Endothelial cell of umbilical vein (primary cell): ENCODE measurements around the gene KRTAP5-6. TPM values are rescaled to one million over a fixed set of nuclear protein-coding genes. Genes with fewer than 3 reads are reported as not detected.

Source experiments
- BruUV-seq: library from RNA; stranded (reverse); fragments of 400-500 nt; replicated peaks from 2 replicates; lab custom pipeline; 2021; lab: Mats Ljungman, UMichigan
- CTCF ChIA-PET: fragments of 300-600, 350-600 bp; sonication (Branson Sonifier 250); formaldehyde crosslinking; loops from one replicate; lab custom pipeline; 2021; ENCODE audit warnings: antibody characterized with exemption, inconsistent platforms; lab: Charles Lee
- POLR2A ChIA-PET: fragments of 300-600, 350-600 bp; sonication (Branson Sonifier 250); formaldehyde crosslinking; loops from one replicate; lab custom pipeline; 2021; ENCODE audit warnings: antibody characterized with exemption, inconsistent platforms; lab: Charles Lee
- DNase-seq: peaks from one replicate; pipeline ENCODE4 v3.0.0-alpha.2; 2011; ENCODE audit warnings: low read depth, low spot score
- FAIRE-seq: peaks from 2 replicates; lab custom pipeline; 2011; peaks lifted over from hg19 to GRCh38; lab: Jason Lieb, UNC
- H2AFZ ChIP-seq: 2 replicates; pipeline ENCODE4 v1.6.0; 2012; ENCODE audit warnings: low read depth, low read length, control low read depth, inconsistent platforms
- H3K27ac ChIP-seq: 2 replicates; pipeline ENCODE4 v1.5.1; 2011; ENCODE audit warnings: low read depth, mild to moderate bottlenecking, control low read depth, low read length, moderate library complexity; ENCODE audit not compliant: insufficient read depth
- H3K27me3 ChIP-seq, 2 experiments: 2 replicates each; pipeline versions ENCODE4 v1.6.0 to v1.6.1; 2011; ENCODE audit warnings: low read length in 2 of 2, mixed read lengths in 1 of 2; ENCODE audit not compliant: control insufficient read depth in 2 of 2, insufficient read depth in 2 of 2
- H3K36me3 ChIP-seq, 2 experiments: 2 replicates in 1 of 2; 3 replicates in 1 of 2; pipeline ENCODE4 v1.5.1; 2011; ENCODE audit warnings: low read length in 2 of 2, mild to moderate bottlenecking in 1 of 2, moderate library complexity in 1 of 2; ENCODE audit not compliant: control insufficient read depth in 2 of 2, insufficient read depth in 2 of 2; ENCODE audit errors: extremely low read depth in 1 of 2
- H3K4me1 ChIP-seq: 3 replicates; pipeline ENCODE4 v1.5.1; 2011; ENCODE audit warnings: mild to moderate bottlenecking, low read length; ENCODE audit not compliant: control insufficient read depth, insufficient read depth; ENCODE audit errors: extremely low read depth
- H3K4me2 ChIP-seq: 2 replicates; pipeline ENCODE4 v1.6.1; 2011; ENCODE audit warnings: low read length, control low read depth, mixed read lengths; ENCODE audit not compliant: insufficient read depth
- H3K4me3 ChIP-seq, 3 experiments: fragments of 200-600 bp in 1 of 3; sonication (generic), shearing (Covaris generic) in 1 of 3; replicated peaks in 1 of 3; 2 replicates each; pipeline ENCODE4 v1.5.1; 2011 to 2016; ENCODE audit warnings: control low read depth in 3 of 3, low read length in 3 of 3, mild to moderate bottlenecking in 2 of 3, inconsistent platforms in 1 of 3, low read depth in 1 of 3, moderate library complexity in 1 of 3; ENCODE audit not compliant: insufficient read depth in 1 of 3
- H3K79me2 ChIP-seq: 2 replicates; pipeline ENCODE4 v1.6.0; 2012; ENCODE audit warnings: low read length, inconsistent platforms; ENCODE audit not compliant: control insufficient read depth, insufficient read depth
- H3K9ac ChIP-seq: replicated peaks from 2 replicates; pipeline ENCODE3; 2011; ENCODE audit warnings: low read length, control low read depth; ENCODE audit not compliant: insufficient read depth; ENCODE audit errors: extremely low read depth
- H3K9me1 ChIP-seq: replicated peaks from 3 replicates; pipeline ENCODE4 v1.6.0; 2011; ENCODE audit warnings: mild to moderate bottlenecking, low read length; ENCODE audit not compliant: control insufficient read depth, insufficient read depth; ENCODE audit errors: extremely low read depth
- H3K9me3 ChIP-seq: replicated peaks from 2 replicates; pipeline ENCODE4 v1.5.1; 2012; ENCODE audit warnings: low read length, inconsistent platforms; ENCODE audit not compliant: control insufficient read depth, insufficient read depth
- H4K20me1 ChIP-seq: replicated peaks from 2 replicates; pipeline ENCODE3; 2011; ENCODE audit warnings: mild to moderate bottlenecking, low read length; ENCODE audit not compliant: control insufficient read depth, insufficient read depth; ENCODE audit errors: extremely low read depth
- EZH2 ChIP-seq: IDR thresholded peaks from 2 replicates; pipeline ENCODE4 v1.6.1; 2012; ENCODE audit warnings: borderline replicate concordance, low read depth, mild to moderate bottlenecking, moderate library complexity, low read length, inconsistent platforms; ENCODE audit not compliant: severe bottlenecking
- FOS ChIP-seq: IDR thresholded peaks from 2 replicates; pipeline ENCODE4 v1.6.1; 2011; ENCODE audit warnings: mild to moderate bottlenecking, low read length, moderate library complexity, borderline replicate concordance; ENCODE audit not compliant: insufficient read depth
- GATA2 ChIP-seq: IDR thresholded peaks from 2 replicates; pipeline ENCODE4 v1.7.0; 2011; ENCODE audit warnings: low read depth, mild to moderate bottlenecking, moderate library complexity, mixed read lengths, low read length; ENCODE audit not compliant: insufficient read length, insufficient read depth
- JUN ChIP-seq: IDR thresholded peaks from 2 replicates; pipeline ENCODE4 v1.6.1; 2011; ENCODE audit warnings: borderline replicate concordance, low read depth; ENCODE audit not compliant: insufficient read length, insufficient read depth
- MAX ChIP-seq: IDR thresholded peaks from 2 replicates; pipeline ENCODE4 v1.6.1; 2011; ENCODE audit not compliant: insufficient read depth, insufficient read length
- MYC ChIP-seq: IDR thresholded peaks from one replicate; pipeline ENCODE4 v1.6.1; 2011; ENCODE audit warnings: mild to moderate bottlenecking, low read depth, low read length
- POLR2A ChIP-seq: IDR thresholded peaks from 2 replicates; pipeline ENCODE4 v1.6.1; 2012; ENCODE audit warnings: low read depth, mild to moderate bottlenecking, control low read depth, low read length
- POLR2AphosphoS5 ChIP-seq: IDR thresholded peaks from 2 replicates; pipeline ENCODE4 v1.6.1; 2012; ENCODE audit warnings: low read depth, mild to moderate bottlenecking, control low read depth, low read length, moderate library complexity; ENCODE audit not compliant: insufficient read depth
- dilution Hi-C: fragments of 300-500 bp; cut with MboI; formaldehyde crosslinking; loops from one replicate; pipeline ENCODE4 v1.15.0; 2019; ENCODE audit warnings: low sequenced_read_pairs; ENCODE audit not compliant: extremely low pct_ligation_motif_present
- intact Hi-C: fragments of 100-400 bp; cut with micrococcal nuclease; formaldehyde crosslinking; loops from one replicate; pipeline ENCODE4 v1.10.0; 2022
- polyA plus RNA-seq, 4 experiments: library from polyadenylated mRNA; depleted of rRNA in 3 of 4; stranded (reverse) in 3 of 4; unstranded in 1 of 4; fragments of >200 nt; gene quantifications; 2 replicates each; pipeline versions ENCODE4 v1.2.1 to v1.2.3, GENCODE V29; 2011 to 2012; ENCODE audit warnings: missing spikeins in 1 of 4
- total RNA-seq: library from RNA; stranded (reverse); gene quantifications from 2 replicates; pipeline ENCODE4 v1.2.3, GENCODE V29; 2021
- TF ChIP-seq, protein P1 (sequence below), 2 donors: IDR thresholded peaks; 1 replicate in 1 of 2; 2 replicates in 1 of 2; pipeline ENCODE4 v1.5.1; 2011; ENCODE audit warnings: low read length in 2 of 2, mild to moderate bottlenecking in 2 of 2, moderate library complexity in 2 of 2, control low read depth in 1 of 2, inconsistent platforms in 1 of 2, low read depth in 1 of 2; ENCODE audit not compliant: insufficient read depth in 1 of 2; ENCODE audit errors: extremely low read depth in 1 of 2

KRTAP5-6 gene
- total and polyA plus RNA-seq, 2 donors (not counting 3 experiments of a cell fraction or from before 2014, with no cell fraction given) = not detected

DNA sequence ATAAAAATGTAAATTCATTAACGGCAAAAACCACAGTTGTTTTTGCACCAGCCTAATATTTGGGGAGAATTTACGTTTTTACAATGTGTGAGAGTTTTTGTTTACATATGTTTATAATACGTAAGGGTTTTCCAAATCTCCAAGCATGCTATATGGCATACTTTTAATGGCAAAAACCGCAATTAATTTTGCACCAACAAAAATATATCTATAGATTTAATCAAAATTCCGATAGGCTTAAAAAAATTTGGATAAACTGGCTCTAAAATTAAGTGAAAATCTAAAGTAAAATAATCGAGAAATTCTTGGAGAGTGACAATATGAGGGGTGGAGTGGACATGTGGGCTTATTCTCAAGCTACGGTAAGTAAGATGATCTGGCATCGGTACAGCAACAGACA lies 22.8 kb downstream of the KRTAP5-6 start:
- DNase-seq (no peak), FAIRE-seq (no peak)
- no peak overlapping the region for H3K27ac ChIP-seq
- intact Hi-C loops (no loop called here), dilution Hi-C loops (no loop called here)
- no peak overlapping the region for H2AFZ ChIP-seq
- ChIA-PET CTCF (interaction anchor here (2.1 kb wide), 1 partner anchor 13 kb away, joined by 4 read pairs; no protein-coding TSS in a partner anchor), POLR2A (no interaction called here)
- no TSS peak for BruUV-seq
- H4K20me1 ChIP-seq = no peaks in the 10 kb centered on the region
- no peak overlapping the region for H3K4me3 ChIP-seq
- no peak overlapping the region for H3K4me2 ChIP-seq
- H3K9ac ChIP-seq = no peak overlapping the region
- H3K9me3 ChIP-seq = no peaks in the 10 kb centered on the region
- H3K9me1 ChIP-seq = no peaks in the 10 kb centered on the region
- no peaks in the 10 kb centered on the region for H3K27me3 ChIP-seq
- no peak for TF ChIP-seq POLR2A
- no peak for TF ChIP-seq JUN
- TF ChIP-seq FOS = no peak
- TF ChIP-seq GATA2 = no peak
- TF ChIP-seq MAX = no peak
- no peak for TF ChIP-seq EZH2
- no peak for TF ChIP-seq MYC
- no peak for TF ChIP-seq POLR2AphosphoS5
- TF ChIP-seq, protein P1, sequence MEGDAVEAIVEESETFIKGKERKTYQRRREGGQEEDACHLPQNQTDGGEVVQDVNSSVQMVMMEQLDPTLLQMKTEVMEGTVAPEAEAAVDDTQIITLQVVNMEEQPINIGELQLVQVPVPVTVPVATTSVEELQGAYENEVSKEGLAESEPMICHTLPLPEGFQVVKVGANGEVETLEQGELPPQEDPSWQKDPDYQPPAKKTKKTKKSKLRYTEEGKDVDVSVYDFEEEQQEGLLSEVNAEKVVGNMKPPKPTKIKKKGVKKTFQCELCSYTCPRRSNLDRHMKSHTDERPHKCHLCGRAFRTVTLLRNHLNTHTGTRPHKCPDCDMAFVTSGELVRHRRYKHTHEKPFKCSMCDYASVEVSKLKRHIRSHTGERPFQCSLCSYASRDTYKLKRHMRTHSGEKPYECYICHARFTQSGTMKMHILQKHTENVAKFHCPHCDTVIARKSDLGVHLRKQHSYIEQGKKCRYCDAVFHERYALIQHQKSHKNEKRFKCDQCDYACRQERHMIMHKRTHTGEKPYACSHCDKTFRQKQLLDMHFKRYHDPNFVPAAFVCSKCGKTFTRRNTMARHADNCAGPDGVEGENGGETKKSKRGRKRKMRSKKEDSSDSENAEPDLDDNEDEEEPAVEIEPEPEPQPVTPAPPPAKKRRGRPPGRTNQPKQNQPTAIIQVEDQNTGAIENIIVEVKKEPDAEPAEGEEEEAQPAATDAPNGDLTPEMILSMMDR (IDR thresholded peaks at IDR 0.05; ENCODE audit: extremely low read depth in 1 of 2, insufficient read depth in 1 of 2, low read depth in 1 of 2, low read length in 2 of 2) = no peak
- H3K4me1 ChIP-seq = no peaks in the 10 kb centered on the region
- no peaks in the 10 kb centered on the region for H3K36me3 ChIP-seq
- H3K79me2 ChIP-seq = no peaks in the 10 kb centered on the region
